CD14-positive monocyte (primary cell): ENCODE data around the gene ITPKB. TPM values are rescaled to one million over a fixed set of nuclear protein-coding genes. Genes with fewer than 3 reads are reported as not detected.

Experiments used
- DNase-seq, 3 donors: peaks; one replicate each; pipeline ENCODE4 v3.0.0-alpha.2; 2011 to 2022
- H2AFZ ChIP-seq: 2 replicates; pipeline ENCODE4 v1.6.0; 2012; ENCODE audit warnings: mild to moderate bottlenecking, low read depth, low read length, inconsistent platforms; ENCODE audit not compliant: insufficient read depth, poor library complexity, severe bottlenecking
- H3K27ac ChIP-seq, 2 donors: 1 replicate in 1 of 2; 2 replicates in 1 of 2; pipeline ENCODE4 v1.5.1; 2012 to 2013; ENCODE audit warnings: low read length in 2 of 2, control low read depth in 1 of 2, inconsistent platforms in 1 of 2, low read depth in 1 of 2, mild to moderate bottlenecking in 1 of 2
- H3K27me3 ChIP-seq, 2 donors: one replicate each; pipeline versions ENCODE4 v1.6.0 to v1.6.1; 2011 to 2013; ENCODE audit warnings: low read length in 2 of 2; ENCODE audit not compliant: control insufficient read depth in 2 of 2, insufficient read depth in 2 of 2
- H3K36me3 ChIP-seq, 2 donors: replicated peaks in 1 of 2; 1 replicate in 1 of 2; 2 replicates in 1 of 2; pipeline versions ENCODE4 v1.5.1 to v1.6.1; 2012 to 2013; ENCODE audit warnings: low read length in 2 of 2, control low read depth in 1 of 2, inconsistent platforms in 1 of 2, mild to moderate bottlenecking in 1 of 2; ENCODE audit not compliant: insufficient read depth in 2 of 2, control insufficient read depth in 1 of 2
- H3K4me1 ChIP-seq, 2 donors: 1 replicate in 1 of 2; 2 replicates in 1 of 2; pipeline versions ENCODE4 v1.5.1 to v1.6.1; 2012 to 2013; ENCODE audit warnings: low read length in 2 of 2, control low read depth in 1 of 2, inconsistent platforms in 1 of 2, mild to moderate bottlenecking in 1 of 2, moderate library complexity in 1 of 2; ENCODE audit not compliant: insufficient read depth in 2 of 2, control insufficient read depth in 1 of 2
- H3K4me2 ChIP-seq: replicated peaks from 2 replicates; pipeline ENCODE3; 2012; ENCODE audit warnings: low read length, moderate library complexity, mild to moderate bottlenecking; ENCODE audit not compliant: poor library complexity, severe bottlenecking; ENCODE audit errors: extremely low read depth
- H3K4me3 ChIP-seq, 3 experiments: fragments of 200-600 bp in 1 of 3; sonication (generic) in 1 of 3; replicated peaks in 1 of 3; 1 replicate in 2 of 3; 2 replicates in 1 of 3; pipeline ENCODE4 v1.5.1; 2011 to 2013; ENCODE audit warnings: low read length in 3 of 3, mild to moderate bottlenecking in 3 of 3, control low read depth in 2 of 3, low read depth in 2 of 3, inconsistent platforms in 1 of 3, moderate library complexity in 1 of 3
- H3K79me2 ChIP-seq: 2 replicates; pipeline ENCODE4 v1.6.0; 2012; ENCODE audit warnings: mild to moderate bottlenecking, control low read depth, inconsistent platforms, low read length, moderate library complexity; ENCODE audit not compliant: insufficient read depth
- H3K9ac ChIP-seq: 2 replicates; pipeline ENCODE4 v1.6.0; 2017; ENCODE audit warnings: low read length, mild to moderate bottlenecking; ENCODE audit not compliant: insufficient read depth, poor library complexity, severe bottlenecking
- H3K9me3 ChIP-seq, 2 donors: replicated peaks in 1 of 2; 1 replicate in 1 of 2; 2 replicates in 1 of 2; pipeline versions ENCODE4 v1.5.1 to v1.6.1; 2012 to 2013; ENCODE audit warnings: low read length in 2 of 2, control low read depth in 1 of 2; ENCODE audit not compliant: control insufficient read depth in 1 of 2, insufficient read depth in 1 of 2
- H4K20me1 ChIP-seq: 2 replicates; pipeline ENCODE4 v1.6.0; 2012; ENCODE audit warnings: mild to moderate bottlenecking, low read length, control low read depth, moderate library complexity; ENCODE audit not compliant: insufficient read depth
- H3K27ac Mint-ChIP-seq, 7 donors: one replicate each; pipeline ENCODE4 v1.8.0; 2020; ENCODE audit warnings: mild to moderate bottlenecking in 7 of 7, mixed read lengths in 7 of 7, moderate library complexity in 6 of 7, inconsistent platforms in 2 of 7
- H3K27me3 Mint-ChIP-seq, 3 donors: one replicate each; pipeline ENCODE4 v1.8.0; 2021 to 2022; ENCODE audit warnings: low read depth in 3 of 3, mild to moderate bottlenecking in 3 of 3, mixed read lengths in 3 of 3, moderate library complexity in 3 of 3, inconsistent platforms in 1 of 3
- H3K36me3 Mint-ChIP-seq, 2 donors: one replicate each; pipeline ENCODE4 v1.8.0; 2020; ENCODE audit warnings: mixed read lengths in 2 of 2, inconsistent platforms in 1 of 2, mild to moderate bottlenecking in 1 of 2
- H3K4me1 Mint-ChIP-seq: one replicate; pipeline ENCODE4 v1.8.0; 2020; ENCODE audit warnings: mild to moderate bottlenecking, mixed read lengths
- H3K4me3 Mint-ChIP-seq, 2 donors: one replicate each; pipeline ENCODE4 v1.8.0; 2020; ENCODE audit warnings: mild to moderate bottlenecking in 2 of 2, mixed read lengths in 2 of 2, moderate library complexity in 1 of 2
- H3K9me3 Mint-ChIP-seq, 7 donors: one replicate each; pipeline ENCODE4 v1.8.0; 2020 to 2022; ENCODE audit warnings: mixed read lengths in 7 of 7, mild to moderate bottlenecking in 6 of 7, moderate library complexity in 6 of 7, inconsistent platforms in 2 of 7
- WGBS: methylation state at CpG from one replicate; pipeline ENCODE4 v1.1.5; 2013; ENCODE audit warnings: missing lambda C conversion rate; ENCODE audit not compliant: insufficient coverage; 5-methylcytosine and 5-hydroxymethylcytosine counted together
- intact Hi-C, 2 donors: fragments of 100-400 bp; cut with micrococcal nuclease; formaldehyde crosslinking; loops; one replicate each; pipeline versions ENCODE4 v1.15.0 to v1.15.1; 2023
- polyA plus RNA-seq, 3 donors: library from polyadenylated mRNA; depleted of rRNA in 1 of 3; unstranded in 2 of 3; stranded (reverse) in 1 of 3; fragments of 300-500 nt in 2 of 3; fragments of >200 nt in 1 of 3; fragmentation: Illumina TruSeq in 2 of 3; gene quantifications; 1 replicate in 2 of 3; 2 replicates in 1 of 3; pipeline ENCODE4 v1.2.3, GENCODE V29; 2012 to 2021
- TF ChIP-seq, protein P1 (sequence below): fragments of 200-600 bp; IDR thresholded peaks from one replicate; pipeline ENCODE4 v1.8.0; 2022; ENCODE audit warnings: antibody characterized with exemption, mild to moderate bottlenecking

The ITPKB gene
- polyA plus RNA-seq, 3 donors = 7.3 to 14.4 (median 10.2) TPM

DNA sequence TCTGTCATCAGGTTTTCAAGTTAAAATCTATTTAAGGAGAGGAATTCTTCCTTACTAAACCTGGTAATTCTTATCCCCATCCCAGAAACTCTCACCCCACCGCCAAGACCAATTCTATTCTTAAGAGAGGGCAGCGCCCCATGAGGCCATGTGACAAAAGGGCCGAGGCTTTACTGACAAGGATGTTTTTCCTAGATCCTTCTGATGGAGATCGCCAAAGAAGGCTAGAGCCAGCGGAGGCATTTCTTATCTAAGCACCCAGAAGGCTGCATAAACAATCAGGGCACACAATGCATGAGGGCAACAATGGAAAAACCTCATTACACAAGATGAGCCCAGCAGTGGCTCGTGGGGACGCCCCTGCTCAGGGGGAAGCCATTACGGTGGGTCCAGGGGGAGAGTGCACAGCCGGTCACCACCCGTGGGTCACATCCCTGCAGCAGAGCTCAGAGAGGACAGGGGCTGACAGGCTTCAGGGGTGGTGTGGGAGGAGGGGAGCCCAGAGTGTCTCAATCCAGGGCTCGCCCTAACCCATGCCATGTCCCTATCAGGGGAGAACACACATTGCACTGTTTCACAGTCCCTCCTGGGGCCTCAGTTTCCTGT lies 88.7 kb downstream of the ITPKB start:
- no peak overlapping the region for H3K4me3 Mint-ChIP-seq
- H3K4me1 ChIP-seq = peaks cover 19 to 22% of the 10 kb centered on the region in 2 donors
- peaks cover 7% of the 10 kb centered on the region for H4K20me1 ChIP-seq
- peaks cover 24% of the 10 kb centered on the region for H3K4me1 Mint-ChIP-seq
- no peaks in the 10 kb centered on the region for H3K9me3 ChIP-seq
- peaks cover 0 to 5% (median 4%) of the 10 kb centered on the region in 3 donors for H3K27me3 Mint-ChIP-seq
- H2AFZ ChIP-seq = no peak overlapping the region
- H3K36me3 Mint-ChIP-seq = peaks cover 42 to 46% of the 10 kb centered on the region in 2 donors
- H3K4me3 ChIP-seq = no peak overlapping the region
- H3K4me2 ChIP-seq = no peak overlapping the region
- H3K9ac ChIP-seq = no peak overlapping the region
- H3K27ac ChIP-seq = no peak overlapping the region
- DNase-seq = no peak
- H3K27ac Mint-ChIP-seq = peak overlapping the region in 3 of 7 donors; percentile 50 to 61 (median 53)
- H3K79me2 ChIP-seq = peaks cover 25% of the 10 kb centered on the region
- TF ChIP-seq, protein P1, sequence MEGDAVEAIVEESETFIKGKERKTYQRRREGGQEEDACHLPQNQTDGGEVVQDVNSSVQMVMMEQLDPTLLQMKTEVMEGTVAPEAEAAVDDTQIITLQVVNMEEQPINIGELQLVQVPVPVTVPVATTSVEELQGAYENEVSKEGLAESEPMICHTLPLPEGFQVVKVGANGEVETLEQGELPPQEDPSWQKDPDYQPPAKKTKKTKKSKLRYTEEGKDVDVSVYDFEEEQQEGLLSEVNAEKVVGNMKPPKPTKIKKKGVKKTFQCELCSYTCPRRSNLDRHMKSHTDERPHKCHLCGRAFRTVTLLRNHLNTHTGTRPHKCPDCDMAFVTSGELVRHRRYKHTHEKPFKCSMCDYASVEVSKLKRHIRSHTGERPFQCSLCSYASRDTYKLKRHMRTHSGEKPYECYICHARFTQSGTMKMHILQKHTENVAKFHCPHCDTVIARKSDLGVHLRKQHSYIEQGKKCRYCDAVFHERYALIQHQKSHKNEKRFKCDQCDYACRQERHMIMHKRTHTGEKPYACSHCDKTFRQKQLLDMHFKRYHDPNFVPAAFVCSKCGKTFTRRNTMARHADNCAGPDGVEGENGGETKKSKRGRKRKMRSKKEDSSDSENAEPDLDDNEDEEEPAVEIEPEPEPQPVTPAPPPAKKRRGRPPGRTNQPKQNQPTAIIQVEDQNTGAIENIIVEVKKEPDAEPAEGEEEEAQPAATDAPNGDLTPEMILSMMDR = no peak
- no peaks in the 10 kb centered on the region for H3K27me3 ChIP-seq
- H3K36me3 ChIP-seq = peaks cover 38 to 41% of the 10 kb centered on the region in 2 donors
- WGBS = 83% methylated on average over 5 of the region's 11 CpGs
- intact Hi-C loops = loop anchor here in 1 of 2 donors (5.0 kb wide), 1 partner anchor 37 kb away; no protein-coding TSS in a partner anchor
- H3K9me3 Mint-ChIP-seq = no peaks in the 10 kb centered on the region

DNA sequence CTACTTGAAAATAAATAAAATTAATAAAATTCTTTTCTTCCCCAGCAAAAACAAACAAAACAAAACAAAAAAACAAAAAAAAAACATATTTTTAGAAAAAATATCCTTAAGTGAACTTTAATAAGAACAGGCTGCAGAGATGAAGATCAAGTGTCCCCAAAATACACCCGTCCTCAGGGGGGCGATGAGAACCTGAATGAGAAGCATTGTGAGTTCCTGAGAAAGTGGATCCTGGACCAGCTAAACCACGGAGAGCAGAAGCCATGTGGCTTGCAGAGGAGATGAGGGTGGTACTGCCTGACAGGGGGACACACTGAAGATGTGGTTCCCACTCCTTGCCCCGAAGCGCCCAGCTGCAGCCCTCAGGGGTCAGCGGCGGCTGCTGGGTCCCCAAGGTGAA lies 89.3 kb downstream of the ITPKB start:
- Mint-ChIP-seq H3K4me3 (no peak overlapping the region), H3K27me3 (peaks cover 0 to 5% (median 3%) of the 10 kb centered on the region in 3 donors), H3K4me1 (peaks cover 23% of the 10 kb centered on the region), H3K36me3 (peaks cover 48 to 51% of the 10 kb centered on the region in 2 donors), H3K9me3 (no peaks in the 10 kb centered on the region), H3K27ac (peak overlapping the region in 3 of 7 donors; percentile 19 to 61 (median 53))
- DNase-seq = peak in 2 of 3 donors; percentile 35 to 42
- whole genome bisulfite sequencing = 38% methylated on average over 3 of the region's 7 CpGs
- TF ChIP-seq, protein P1 = peak; percentile 14
- peaks cover 40 to 45% of the 10 kb centered on the region in 2 donors for H3K36me3 ChIP-seq
- no peak overlapping the region for H3K27ac ChIP-seq
- intact Hi-C loops = loop anchor here in 1 of 2 donors (5.0 kb wide), 1 partner anchor 38 kb away; no protein-coding TSS in a partner anchor
- no peak overlapping the region for H2AFZ ChIP-seq
- H4K20me1 ChIP-seq = peaks cover 7% of the 10 kb centered on the region
- no peak overlapping the region for H3K4me2 ChIP-seq
- H3K79me2 ChIP-seq = peaks cover 25% of the 10 kb centered on the region
- H3K4me3 ChIP-seq = no peak overlapping the region
- H3K4me1 ChIP-seq = peaks cover 19 to 22% of the 10 kb centered on the region in 2 donors
- H3K27me3 ChIP-seq = no peaks in the 10 kb centered on the region
- H3K9me3 ChIP-seq = no peaks in the 10 kb centered on the region
- no peak overlapping the region for H3K9ac ChIP-seq
